Cardiac muscle cell (in vitro differentiated cells and primary cell): ENCODE measurements around the gene FAM171A2. TPM values are rescaled to one million over a fixed set of nuclear protein-coding genes. Genes with fewer than 3 reads are reported as not detected.

ENCODE experiments used
- DNase-seq, 2 donors: peaks; one replicate each; pipeline versions ENCODE4 v3.0.0 to v3.0.0-alpha.2; 2010 to 2017; ENCODE audit warnings: low read depth in 1 of 2, low spot score in 1 of 2
- H3K27ac ChIP-seq: fragments of 200-600 bp; sonication (generic); 2 replicates; pipeline ENCODE4 v1.5.1; 2016
- H3K27me3 ChIP-seq: fragments of 200-600 bp; sonication (generic); 2 replicates; pipeline ENCODE4 v1.6.0; 2016; ENCODE audit warnings: control low read depth
- H3K36me3 ChIP-seq: fragments of 200-600 bp; sonication (generic); 2 replicates; pipeline ENCODE4 v1.5.1; 2016; ENCODE audit warnings: control low read depth
- H3K4me1 ChIP-seq: fragments of 200-600 bp; sonication (generic); 2 replicates; pipeline ENCODE4 v1.8.1; 2017; ENCODE audit warnings: low read depth, mild to moderate bottlenecking, mixed run types
- H3K4me3 ChIP-seq: fragments of 200-600 bp; sonication (generic); 2 replicates; pipeline ENCODE4 v1.5.1; 2016; ENCODE audit warnings: mild to moderate bottlenecking
- H3K9me3 ChIP-seq: fragments of 200-600 bp; sonication (generic); 2 replicates; pipeline ENCODE4 v1.5.1; 2017; ENCODE audit warnings: low read depth, mild to moderate bottlenecking, control low read depth
- polyA plus RNA-seq: library from polyadenylated mRNA; unstranded; fragments of >200 nt; fragmentation: Nextera tagmentation; extraction: Ambion mirVana; gene quantifications from 2 replicates; pipeline ENCODE4 v1.2.1, GENCODE V29; 2016
- total RNA-seq: library from RNA; depleted of rRNA; stranded (reverse); fragments of >200 nt; gene quantifications from 2 replicates; pipeline ENCODE4 v1.2.3, GENCODE V29; 2016
- TF ChIP-seq, protein P1 (sequence below): IDR thresholded peaks from 2 replicates; pipeline ENCODE4 v1.5.1; 2012; ENCODE audit warnings: low read depth, mild to moderate bottlenecking, low read length

Gene FAM171A2
- total and polyA plus RNA-seq, 2 experiments from 2014 or later = 38.6 to 49.5 TPM

DNA sequence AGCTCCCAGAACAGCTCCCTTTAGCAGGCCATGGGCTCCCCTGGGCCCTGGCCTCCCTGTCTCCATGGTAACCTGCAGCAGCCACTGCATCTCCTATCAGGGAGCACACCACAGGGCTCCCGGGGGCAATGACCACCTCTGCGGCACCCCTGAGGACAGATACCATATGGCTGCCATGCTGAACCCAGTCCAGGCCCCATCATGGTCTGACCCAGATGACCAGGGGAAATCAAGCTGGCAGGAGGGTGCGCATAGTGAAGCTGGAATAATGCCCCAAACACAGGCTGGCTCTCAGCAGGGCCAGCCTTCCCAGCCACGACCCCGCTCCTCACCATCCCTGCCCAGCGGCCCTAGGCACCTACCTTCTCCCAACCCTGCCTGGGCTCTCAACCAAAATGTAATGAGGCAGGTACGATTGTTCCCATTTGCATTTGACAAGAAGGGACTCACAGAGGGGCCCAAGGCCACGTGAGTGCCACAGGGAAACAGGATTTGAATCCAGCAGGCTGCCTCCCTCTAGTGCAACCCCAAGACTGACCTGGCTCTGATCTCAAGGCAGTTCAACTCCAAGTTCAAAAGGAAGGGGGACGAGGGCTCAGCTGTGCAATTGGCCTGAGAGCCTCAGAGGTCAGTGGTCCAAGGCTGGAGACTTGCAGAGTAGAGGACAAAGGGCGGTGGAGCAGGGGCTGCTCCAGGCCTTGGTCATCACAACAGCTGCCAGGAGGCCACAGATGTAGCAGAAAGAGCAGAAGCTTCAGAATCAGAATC, 52.9 kb downstream of the FAM171A2 start:
- Histone ChIP-seq H3K9me3 (no peaks in the 10 kb centered on the region), H3K4me1 (peaks cover 7% of the 10 kb centered on the region), H3K4me3 (no peak overlapping the region), H3K27me3 (peaks cover 36% of the 10 kb centered on the region), H3K27ac (no peak overlapping the region), H3K36me3 (no peaks in the 10 kb centered on the region)
- no peak for DNase-seq
- TF ChIP-seq, protein P1, sequence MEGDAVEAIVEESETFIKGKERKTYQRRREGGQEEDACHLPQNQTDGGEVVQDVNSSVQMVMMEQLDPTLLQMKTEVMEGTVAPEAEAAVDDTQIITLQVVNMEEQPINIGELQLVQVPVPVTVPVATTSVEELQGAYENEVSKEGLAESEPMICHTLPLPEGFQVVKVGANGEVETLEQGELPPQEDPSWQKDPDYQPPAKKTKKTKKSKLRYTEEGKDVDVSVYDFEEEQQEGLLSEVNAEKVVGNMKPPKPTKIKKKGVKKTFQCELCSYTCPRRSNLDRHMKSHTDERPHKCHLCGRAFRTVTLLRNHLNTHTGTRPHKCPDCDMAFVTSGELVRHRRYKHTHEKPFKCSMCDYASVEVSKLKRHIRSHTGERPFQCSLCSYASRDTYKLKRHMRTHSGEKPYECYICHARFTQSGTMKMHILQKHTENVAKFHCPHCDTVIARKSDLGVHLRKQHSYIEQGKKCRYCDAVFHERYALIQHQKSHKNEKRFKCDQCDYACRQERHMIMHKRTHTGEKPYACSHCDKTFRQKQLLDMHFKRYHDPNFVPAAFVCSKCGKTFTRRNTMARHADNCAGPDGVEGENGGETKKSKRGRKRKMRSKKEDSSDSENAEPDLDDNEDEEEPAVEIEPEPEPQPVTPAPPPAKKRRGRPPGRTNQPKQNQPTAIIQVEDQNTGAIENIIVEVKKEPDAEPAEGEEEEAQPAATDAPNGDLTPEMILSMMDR = no peak

DNA sequence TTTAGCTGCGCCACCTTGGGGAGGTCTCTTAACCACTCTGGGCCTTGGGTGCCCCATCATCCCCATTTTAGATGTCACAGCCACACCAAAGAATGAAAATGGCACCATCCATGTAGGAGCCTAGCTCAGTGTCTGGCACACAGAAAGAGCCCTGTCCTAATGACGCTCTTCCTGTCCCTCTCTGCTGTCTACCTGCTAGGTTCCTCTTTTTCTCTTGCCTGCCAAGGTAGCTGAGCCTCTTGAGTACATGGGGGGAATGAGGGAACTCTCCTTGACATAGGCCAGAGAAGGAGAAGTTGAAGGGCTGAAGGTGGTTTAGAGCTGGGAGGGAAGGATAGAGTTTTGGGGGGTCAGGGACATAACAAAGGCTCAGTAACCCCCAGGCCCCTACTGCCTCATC, 53.5 kb downstream of the FAM171A2 start:
- no peaks in the 10 kb centered on the region for H3K36me3 ChIP-seq
- H3K4me3 ChIP-seq = no peak overlapping the region
- H3K27me3 ChIP-seq = peaks cover 31% of the 10 kb centered on the region
- no peaks in the 10 kb centered on the region for H3K9me3 ChIP-seq
- no peak overlapping the region for H3K27ac ChIP-seq
- TF ChIP-seq, protein P1 = no peak
- peaks cover 7% of the 10 kb centered on the region for H3K4me1 ChIP-seq
- DNase-seq = no peak

- TF ChIP-seq, protein P1 = no peak
These were observed 54.2 kb downstream of the FAM171A2 start for GRCh38 chr17:44309472-44309871.

GRCh38 chr17:44308865-44309264, 54.8 kb downstream of the FAM171A2 start:
- peaks cover 18% of the 10 kb centered on the region for H3K27me3 ChIP-seq

More at GRCh38 chr17:44309472-44309871, 54.2 kb downstream of the FAM171A2 start:
- H3K4me1 ChIP-seq = peaks cover 7% of the 10 kb centered on the region
- H3K9me3 ChIP-seq = no peaks in the 10 kb centered on the region
- no peaks in the 10 kb centered on the region for H3K36me3 ChIP-seq
- DNase-seq = no peak
- no peak overlapping the region for H3K27ac ChIP-seq
- H3K4me3 ChIP-seq = no peak overlapping the region
- peaks cover 24% of the 10 kb centered on the region for H3K27me3 ChIP-seq

GRCh38 chr17:44308320-44308818, 55.3 kb downstream of the FAM171A2 start, which contains the start of gene RUNDC3A:
Gene RUNDC3A (plus strand): TSS chr17:44308601. CDS start chr17:44308833, 232 bp downstream.
- DNase-seq = peak; percentile 88 to 94
- Histone ChIP-seq H3K27me3 (peaks cover 15% of the 10 kb centered on the region), H3K27ac (no peak within 1 kb of the TSS), H3K4me3 (peak within 1 kb of the TSS; percentile 33), H3K36me3 (no peaks in the 10 kb centered on the region), H3K9me3 (no peaks in the 10 kb centered on the region), H3K4me1 (peaks cover 7% of the 10 kb centered on the region)
- TF ChIP-seq, protein P1 = no peak

More at GRCh38 chr17:44308865-44309264, 54.8 kb downstream of the FAM171A2 start:
- H3K27ac ChIP-seq = no peak overlapping the region
- H3K36me3 ChIP-seq = no peaks in the 10 kb centered on the region
- H3K4me1 ChIP-seq = peaks cover 7% of the 10 kb centered on the region
- no peaks in the 10 kb centered on the region for H3K9me3 ChIP-seq
- TF ChIP-seq, protein P1 = no peak
- DNase-seq = no peak
- no peak overlapping the region for H3K4me3 ChIP-seq
